K562 (cell line): ENCODE measurements around the gene ACOX1.

Experiments used
- DPF2 ChIP-seq: fragments of 450-650 bp; IDR thresholded peaks from 2 replicates; pipeline ENCODE4 v1.6.1; 2016
- ETS2 ChIP-seq: IDR thresholded peaks from 2 replicates; pipeline ENCODE4 v1.6.1; 2016; ENCODE audit warnings: borderline replicate concordance, missing genetic modification characterization, mild to moderate bottlenecking, moderate library complexity, missing compliant biosample characterization; ENCODE audit not compliant: poor library complexity, severe bottlenecking
- JUNB ChIP-seq: fragments of 450-650 bp; formaldehyde crosslinking; conservative IDR thresholded peaks from 2 replicates; pipeline ENCODE4 v1.4.0; 2020; ENCODE audit warnings: mild to moderate bottlenecking
- NR3C1 ChIP-seq: sonication (generic); formaldehyde crosslinking; IDR thresholded peaks from 2 replicates; pipeline ENCODE4 v1.8.1; 2022; ENCODE audit warnings: missing genetic modification reagents
- NRF1 ChIP-seq, 2 experiments: fragments of 450-650 bp; IDR thresholded peaks in 1 of 2; conservative IDR thresholded peaks in 1 of 2; 2 replicates each; pipeline ENCODE4 v1.6.1; 2014; ENCODE audit warnings: mild to moderate bottlenecking in 2 of 2
- SIN3A ChIP-seq, 2 experiments: fragments of 150-350 bp in 1 of 2; IDR thresholded peaks; 2 replicates each; pipeline ENCODE4 v1.6.1; 2011 to 2016; ENCODE audit warnings: borderline replicate concordance in 2 of 2, low read depth in 2 of 2, low read length in 2 of 2, mild to moderate bottlenecking in 2 of 2, moderate library complexity in 2 of 2; ENCODE audit not compliant: control insufficient read depth in 1 of 2
- SMC3 ChIP-seq: conservative IDR thresholded peaks from 2 replicates; pipeline ENCODE4 v1.6.1; 2011; ENCODE audit warnings: low read depth, low read length, improper control_type of control experiment; ENCODE audit not compliant: insufficient read depth
- SP1 ChIP-seq: sonication (generic); formaldehyde crosslinking; IDR thresholded peaks from 2 replicates; pipeline ENCODE4 v1.8.1; 2022; ENCODE audit warnings: mild to moderate bottlenecking, missing genetic modification reagents
- ZNF146 ChIP-seq: IDR thresholded peaks from one replicate; pipeline ENCODE4 v1.6.1; 2018; ENCODE audit warnings: missing compliant biosample characterization; ENCODE audit not compliant: unreplicated experiment
- TF ChIP-seq, protein P1 (sequence below): fragments of 150-350 bp; IDR thresholded peaks from 2 replicates; pipeline ENCODE4 v1.6.1; 2014; ENCODE audit warnings: low read depth, mild to moderate bottlenecking, low read length, borderline replicate concordance

DNA sequence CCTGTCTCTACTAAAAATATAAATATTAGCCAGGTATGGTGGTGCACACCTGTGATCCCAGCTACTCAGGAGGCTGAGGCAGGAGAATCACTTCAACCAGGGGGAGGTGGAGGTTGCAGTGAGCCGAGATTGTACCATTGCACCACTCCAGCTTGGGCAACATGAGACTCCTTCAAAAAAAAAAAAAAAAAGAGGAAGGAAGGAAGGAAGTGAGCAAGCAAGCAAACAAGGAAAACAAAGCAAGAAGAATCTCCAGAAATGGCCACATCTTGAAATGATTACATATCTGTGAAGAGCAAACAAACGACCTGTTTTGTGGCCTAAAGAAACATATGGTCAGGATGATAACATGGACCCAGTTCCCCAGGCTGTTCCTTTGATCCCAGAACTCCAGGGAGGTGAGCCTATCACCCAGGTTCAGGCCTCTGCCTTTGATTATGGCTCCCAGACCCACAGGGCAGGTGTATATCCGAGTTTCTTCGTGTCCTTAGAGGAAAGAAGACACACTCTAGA is 8.9 kb downstream of the ACOX1 start:
- TF ChIP-seq ZNF146 (no peak), SMC3 (no peak), NR3C1 (CRISPR knock-in tag) (no peak), SP1 (CRISPR knock-in tag) (no peak), NRF1 (conservative IDR thresholded peaks at IDR 0.05 in 1 of 2, IDR thresholded peaks at IDR 0.05 in 1 of 2) (peak; percentile 15 to 41; a peak in 2 of 4 replicates), ETS2 (tag) (no peak), DPF2 (peak; percentile 97), JUNB (CRISPR knock-in tag) (no peak), SIN3A (IDR thresholded peaks at IDR 0.05; ENCODE audit: borderline replicate concordance in 2 of 2, control insufficient read depth in 1 of 2, low read depth in 2 of 2, low read length in 2 of 2) (no peak)
- TF ChIP-seq, protein P1, sequence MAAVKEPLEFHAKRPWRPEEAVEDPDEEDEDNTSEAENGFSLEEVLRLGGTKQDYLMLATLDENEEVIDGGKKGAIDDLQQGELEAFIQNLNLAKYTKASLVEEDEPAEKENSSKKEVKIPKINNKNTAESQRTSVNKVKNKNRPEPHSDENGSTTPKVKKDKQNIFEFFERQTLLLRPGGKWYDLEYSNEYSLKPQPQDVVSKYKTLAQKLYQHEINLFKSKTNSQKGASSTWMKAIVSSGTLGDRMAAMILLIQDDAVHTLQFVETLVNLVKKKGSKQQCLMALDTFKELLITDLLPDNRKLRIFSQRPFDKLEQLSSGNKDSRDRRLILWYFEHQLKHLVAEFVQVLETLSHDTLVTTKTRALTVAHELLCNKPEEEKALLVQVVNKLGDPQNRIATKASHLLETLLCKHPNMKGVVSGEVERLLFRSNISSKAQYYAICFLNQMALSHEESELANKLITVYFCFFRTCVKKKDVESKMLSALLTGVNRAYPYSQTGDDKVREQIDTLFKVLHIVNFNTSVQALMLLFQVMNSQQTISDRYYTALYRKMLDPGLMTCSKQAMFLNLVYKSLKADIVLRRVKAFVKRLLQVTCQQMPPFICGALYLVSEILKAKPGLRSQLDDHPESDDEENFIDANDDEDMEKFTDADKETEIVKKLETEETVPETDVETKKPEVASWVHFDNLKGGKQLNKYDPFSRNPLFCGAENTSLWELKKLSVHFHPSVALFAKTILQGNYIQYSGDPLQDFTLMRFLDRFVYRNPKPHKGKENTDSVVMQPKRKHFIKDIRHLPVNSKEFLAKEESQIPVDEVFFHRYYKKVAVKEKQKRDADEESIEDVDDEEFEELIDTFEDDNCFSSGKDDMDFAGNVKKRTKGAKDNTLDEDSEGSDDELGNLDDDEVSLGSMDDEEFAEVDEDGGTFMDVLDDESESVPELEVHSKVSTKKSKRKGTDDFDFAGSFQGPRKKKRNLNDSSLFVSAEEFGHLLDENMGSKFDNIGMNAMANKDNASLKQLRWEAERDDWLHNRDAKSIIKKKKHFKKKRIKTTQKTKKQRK = no peak
